ENCODE results near the gene FGG.

The FGG gene

DNA sequence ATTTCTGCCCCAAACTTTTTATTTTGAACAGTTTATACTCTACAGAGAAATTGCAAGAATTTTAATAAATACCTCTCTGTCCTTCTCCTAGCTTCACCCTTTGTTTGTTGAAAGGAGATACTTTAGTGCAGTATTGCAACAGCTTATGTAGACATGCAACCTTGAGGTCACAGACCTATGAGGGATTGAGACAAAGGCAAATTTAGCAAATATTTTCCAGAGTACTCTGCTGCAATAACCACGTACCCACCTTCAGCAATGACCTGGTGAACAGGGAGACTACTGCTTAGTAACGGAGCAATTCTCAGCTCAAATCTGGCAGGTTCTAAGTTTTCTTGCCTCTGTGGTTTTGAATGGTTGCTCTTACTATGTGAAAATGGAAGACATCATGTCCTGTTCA is 35.1 kb downstream of the FGG start:
- no peak overlapping the region for H3K4me3 ChIP-seq (ENCODE audit: low read depth, low read length)
- DNase-seq (ENCODE audit: low read depth): no peak
- TF ChIP-seq CTCF (IDR thresholded peaks at IDR 0.05; ENCODE audit: insufficient read depth, low read depth, low read length, missing control alignments): no peak

GRCh38 chr4:154574311-154574710 is 38.1 kb downstream of the FGG start:
- DNase-seq (ENCODE audit: low read depth): no peak
- no peak for TF ChIP-seq CTCF (IDR thresholded peaks at IDR 0.05; ENCODE audit: insufficient read depth, low read depth, low read length, missing control alignments)
- no peak overlapping the region for H3K4me3 ChIP-seq (ENCODE audit: low read depth, low read length)

DNA sequence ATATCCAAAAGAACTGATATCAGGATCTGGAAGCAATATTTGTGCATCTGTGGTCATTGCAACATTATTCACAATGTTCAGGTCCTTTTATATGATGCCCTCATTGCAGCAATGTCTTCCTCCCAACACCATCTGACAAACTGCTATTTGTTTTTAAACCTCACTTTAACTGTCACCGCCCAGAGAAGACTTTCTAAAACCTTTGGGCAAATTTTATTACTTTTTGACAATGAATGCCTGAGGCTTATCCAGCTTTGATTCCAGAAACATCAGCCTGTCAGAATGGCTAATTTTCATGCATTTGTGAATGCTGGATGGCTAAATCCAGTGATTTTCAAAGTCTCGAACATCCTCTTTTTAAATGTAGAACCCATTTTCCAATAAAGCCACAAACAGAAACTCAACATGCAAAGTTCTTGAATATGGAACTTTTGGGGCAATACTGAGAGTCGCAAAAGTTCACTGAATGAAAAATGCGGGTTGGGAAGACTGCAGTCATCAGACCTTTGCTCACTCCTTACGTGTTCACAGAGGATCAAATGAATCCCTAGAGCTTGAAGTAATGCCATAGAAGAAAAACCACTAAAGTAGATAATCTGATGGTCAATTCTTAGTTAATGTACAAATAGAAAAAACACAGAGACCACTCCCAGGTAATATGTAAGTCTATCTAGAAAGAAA is 39.1 kb downstream of the FGG start:
- H3K4me3 ChIP-seq (ENCODE audit: low read depth, low read length): no peak overlapping the region
- DNase-seq (ENCODE audit: low read depth): no peak
- no peak for TF ChIP-seq CTCF (IDR thresholded peaks at IDR 0.05; ENCODE audit: insufficient read depth, low read depth, low read length, missing control alignments)

DNA sequence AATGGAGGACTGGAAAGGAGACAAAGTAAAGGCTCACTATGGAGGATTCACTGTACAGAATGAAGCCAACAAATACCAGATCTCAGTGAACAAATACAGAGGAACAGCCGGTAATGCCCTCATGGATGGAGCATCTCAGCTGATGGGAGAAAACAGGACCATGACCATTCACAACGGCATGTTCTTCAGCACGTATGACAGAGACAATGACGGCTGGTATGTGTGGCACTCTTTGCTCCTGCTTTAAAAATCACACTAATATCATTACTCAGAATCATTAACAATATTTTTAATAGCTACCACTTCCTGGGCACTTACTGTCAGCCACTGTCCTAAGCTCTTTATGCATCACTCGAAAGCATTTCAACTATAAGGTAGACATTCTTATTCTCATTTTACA is 42.9 kb downstream of the FGG start:
- no peak for DNase-seq (ENCODE audit: low read depth)
- TF ChIP-seq CTCF (IDR thresholded peaks at IDR 0.05; ENCODE audit: insufficient read depth, low read depth, low read length, missing control alignments): no peak
- H3K4me3 ChIP-seq (ENCODE audit: low read depth, low read length): no peak overlapping the region

GRCh38 chr4:154569028-154569427 is 43.4 kb downstream of the FGG start:
- TF ChIP-seq CTCF (IDR thresholded peaks at IDR 0.05; ENCODE audit: insufficient read depth, low read depth, low read length, missing control alignments): no peak
- H3K4me3 ChIP-seq (ENCODE audit: low read depth, low read length): no peak overlapping the region
- no peak for DNase-seq (ENCODE audit: low read depth)

DNA sequence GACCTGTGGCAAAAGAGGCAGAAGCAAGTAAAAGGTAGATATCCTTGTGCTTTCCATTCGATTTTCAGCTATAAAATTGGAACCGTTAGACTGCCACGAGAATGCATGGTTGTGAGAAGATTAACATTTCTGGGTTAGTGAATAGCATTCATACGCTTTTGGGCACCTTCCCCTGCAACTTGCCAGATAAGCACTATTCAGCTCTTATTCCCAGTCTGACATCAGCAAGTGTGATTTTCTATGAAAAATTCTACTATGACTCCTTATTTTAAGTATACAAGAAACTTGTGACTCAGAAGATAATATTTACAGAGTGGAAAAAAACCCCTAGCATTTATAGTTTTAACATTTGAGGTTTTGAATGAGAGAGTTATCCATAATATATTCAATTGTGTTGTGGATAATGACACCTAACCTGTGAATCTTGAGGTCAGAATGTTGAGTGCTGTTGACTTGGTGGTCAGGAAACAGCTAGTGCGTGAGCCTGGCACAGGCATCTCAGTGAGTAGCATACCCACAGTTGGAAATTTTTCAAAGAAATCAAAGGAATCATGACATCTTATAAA is 45.7 kb downstream of the FGG start:
- no peak overlapping the region for H3K4me3 ChIP-seq (ENCODE audit: low read depth, low read length)
- DNase-seq (ENCODE audit: low read depth): no peak
- no peak for TF ChIP-seq CTCF (IDR thresholded peaks at IDR 0.05; ENCODE audit: insufficient read depth, low read depth, low read length, missing control alignments)

DNA sequence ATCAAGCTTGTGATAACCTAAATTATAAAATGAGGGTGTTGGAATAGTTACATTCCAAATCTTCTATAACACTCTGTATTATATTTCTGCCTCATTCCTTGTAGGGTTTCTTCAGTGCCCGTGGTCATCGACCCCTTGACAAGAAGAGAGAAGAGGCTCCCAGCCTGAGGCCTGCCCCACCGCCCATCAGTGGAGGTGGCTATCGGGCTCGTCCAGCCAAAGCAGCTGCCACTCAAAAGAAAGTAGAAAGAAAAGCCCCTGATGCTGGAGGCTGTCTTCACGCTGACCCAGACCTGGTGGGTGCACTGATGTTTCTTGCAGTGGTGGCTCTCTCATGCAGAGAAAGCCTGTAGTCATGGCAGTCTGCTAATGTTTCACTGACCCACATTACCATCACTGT is 46.8 kb downstream of the FGG start:
- DNase-seq (ENCODE audit: low read depth): no peak
- H3K4me3 ChIP-seq (ENCODE audit: low read depth, low read length): no peak overlapping the region
- TF ChIP-seq CTCF (IDR thresholded peaks at IDR 0.05; ENCODE audit: insufficient read depth, low read depth, low read length, missing control alignments): no peak

All from GM12865 (cell line).